Retinal pigment epithelial cell (primary cell): ENCODE results near the gene LRP1.

Experiments
- DNase-seq: peaks from one replicate; pipeline ENCODE4 v3.0.0-alpha.2; 2010; ENCODE audit warnings: low read depth
- H3K4me3 ChIP-seq: 2 replicates; pipeline ENCODE4 v1.5.1; 2011; ENCODE audit warnings: mild to moderate bottlenecking, low read length, control low read depth, moderate library complexity
- CTCF ChIP-seq: conservative IDR thresholded peaks from 2 replicates; pipeline ENCODE4 v1.5.1; 2011; ENCODE audit warnings: low read depth, low read length, control low read depth, inconsistent platforms

Gene LRP1

GRCh38 chr12:57198329-57198728 lies 70.0 kb downstream of the LRP1 start:
- no peak for DNase-seq
- no peak for TF ChIP-seq CTCF

GRCh38 chr12:57199191-57199590 lies 70.9 kb downstream of the LRP1 start:
- no peak for TF ChIP-seq CTCF
- no peak overlapping the region for H3K4me3 ChIP-seq

More at GRCh38 chr12:57198329-57198728, 70.0 kb downstream of the LRP1 start:
- H3K4me3 ChIP-seq, result no peak overlapping the region

GRCh38 chr12:57200497-57200896 lies 72.2 kb downstream of the LRP1 start:
- no peak overlapping the region for H3K4me3 ChIP-seq
- no peak for TF ChIP-seq CTCF
- DNase-seq, result no peak

More at GRCh38 chr12:57199191-57199590, 70.9 kb downstream of the LRP1 start:
- no peak for DNase-seq

GRCh38 chr12:57201219-57201618 lies 72.9 kb downstream of the LRP1 start:
- no peak for TF ChIP-seq CTCF
- no peak overlapping the region for H3K4me3 ChIP-seq
- no peak for DNase-seq

GRCh38 chr12:57201631-57202030 lies 73.3 kb downstream of the LRP1 start:
- DNase-seq, result no peak
- H3K4me3 ChIP-seq, result no peak overlapping the region
- TF ChIP-seq CTCF, result no peak

- DNase-seq, result no peak
- TF ChIP-seq CTCF, result no peak
- no peak overlapping the region for H3K4me3 ChIP-seq
These were observed 74.0 kb downstream of the LRP1 start for GRCh38 chr12:57202321-57202720.

- TF ChIP-seq CTCF, result no peak
- no peak overlapping the region for H3K4me3 ChIP-seq
- no peak for DNase-seq
These were observed 74.9 kb downstream of the LRP1 start for GRCh38 chr12:57203201-57203600.
